GM18507 (cell line): Measurements from ENCODE around the gene CNNM2.
A peak's percentile ranks its signal among the peaks of the same experiment; 100 is the strongest.
"Not testable (repeated sequence)": the region's sequence is repeated elsewhere in the genome, so short reads cannot be mapped to it uniquely, and the experiment has no call there.

Experiments used
- DNase-seq: peaks from one replicate; pipeline ENCODE4 v3.0.0; 2011; ENCODE audit warnings: low read depth; ENCODE audit not compliant: insufficient read length; ENCODE audit errors: extremely low spot score
- FAIRE-seq: peaks from 2 replicates; lab custom pipeline; 2011; peaks lifted over from hg19 to GRCh38; lab: Jason Lieb, UNC

The CNNM2 gene

GRCh38 chr10:102962951-102963755 is 45.1 kb downstream of the CNNM2 start:
- no peak for DNase-seq
- FAIRE-seq = no peak

- no peak for DNase-seq
- no peak for FAIRE-seq
Observed at GRCh38 chr10:102963756-102964025, 45.6 kb downstream of the CNNM2 start.

GRCh38 chr10:102964064-102964463 is 46.0 kb downstream of the CNNM2 start:
- DNase-seq, FAIRE-seq: not testable (repeated sequence)

GRCh38 chr10:102964713-102965112 is 46.6 kb downstream of the CNNM2 start:
- no peak for FAIRE-seq
- DNase-seq = no peak

- FAIRE-seq (no peak), DNase-seq (no peak)
Observed at GRCh38 chr10:102965311-102965851, 47.3 kb downstream of the CNNM2 start.

- DNase-seq (no peak), FAIRE-seq (no peak)
Observed at GRCh38 chr10:102967123-102967522, 49.0 kb downstream of the CNNM2 start.

GRCh38 chr10:102970562-102971340 is 52.7 kb downstream of the CNNM2 start:
- no peak for DNase-seq

GRCh38 chr10:102975483-102976379 is 57.6 kb downstream of the CNNM2 start:
- no peak for DNase-seq
- no peak for FAIRE-seq

More at GRCh38 chr10:102970562-102971340, 52.7 kb downstream of the CNNM2 start:
- FAIRE-seq = no peak

GRCh38 chr10:102976380-102976726 is 58.3 kb downstream of the CNNM2 start:
- FAIRE-seq, DNase-seq: not testable (repeated sequence)

- no peak for FAIRE-seq
- no peak for DNase-seq
Observed at GRCh38 chr10:102982296-102982695, 64.2 kb downstream of the CNNM2 start.

GRCh38 chr10:102984086-102984485 is 66.0 kb downstream of the CNNM2 start:
- DNase-seq = no peak
- no peak for FAIRE-seq

- no peak for DNase-seq
- FAIRE-seq = no peak
Observed at GRCh38 chr10:102985811-102986210, 67.7 kb downstream of the CNNM2 start.

- FAIRE-seq (no peak), DNase-seq (no peak)
Observed at GRCh38 chr10:102988404-102989314, 70.6 kb downstream of the CNNM2 start.

- DNase-seq = no peak
Observed at GRCh38 chr10:102994531-102995295, 76.6 kb downstream of the CNNM2 start.

GRCh38 chr10:102996876-102997275 is 78.8 kb downstream of the CNNM2 start:
- no peak for DNase-seq
- FAIRE-seq = no peak

More at GRCh38 chr10:102994531-102995295, 76.6 kb downstream of the CNNM2 start:
- FAIRE-seq = peak; percentile 15

GRCh38 chr10:102997998-102998397 is 79.9 kb downstream of the CNNM2 start:
- FAIRE-seq (no peak), DNase-seq (no peak)

GRCh38 chr10:102998399-102998907 is 80.4 kb downstream of the CNNM2 start:
- FAIRE-seq (no peak), DNase-seq (no peak)

- DNase-seq, FAIRE-seq: not testable (repeated sequence)
Observed at GRCh38 chr10:103000050-103000449, 82.0 kb downstream of the CNNM2 start.
